GM08714 (cell line): ENCODE results near the gene OR5D18.
"Not testable (repeated sequence)": the region's sequence is repeated elsewhere in the genome, so short reads cannot be mapped to it uniquely, and the experiment has no call there.

Experiments used
- H3K4me3 ChIP-seq: fragments of 200-500 bp; sonication (Bioruptor generic); 2 replicates; pipeline ENCODE4 v1.5.1; 2014; ENCODE audit warnings: mild to moderate bottlenecking, low read length, inconsistent platforms
- ZNF274 ChIP-seq: IDR thresholded peaks from 2 replicates; pipeline ENCODE4 v1.6.1; 2012; ENCODE audit warnings: mild to moderate bottlenecking, low read depth, low read length

The OR5D18 gene

GRCh38 chr11:55819330-55819729 lies at the start of gene OR5D18:
OR5D18 (plus strand) TSS chr11:55819630; CDS start chr11:55819630, 0 bp downstream.
- no peak for TF ChIP-seq ZNF274
- no peak within 1 kb of the TSS for H3K4me3 ChIP-seq

- no peak for TF ChIP-seq ZNF274
- no peak within 1 kb of the TSS for H3K4me3 ChIP-seq
These were observed 46.3 kb upstream of the OR5D18 start, which contains the start of gene OR5D13 for GRCh38 chr11:55773138-55773537. OR5D13 (plus strand) TSS chr11:55773438; CDS start chr11:55773438, 0 bp downstream.

GRCh38 chr11:55791606-55792005 lies 27.8 kb upstream of the OR5D18 start:
- TF ChIP-seq ZNF274, result no peak

DNA sequence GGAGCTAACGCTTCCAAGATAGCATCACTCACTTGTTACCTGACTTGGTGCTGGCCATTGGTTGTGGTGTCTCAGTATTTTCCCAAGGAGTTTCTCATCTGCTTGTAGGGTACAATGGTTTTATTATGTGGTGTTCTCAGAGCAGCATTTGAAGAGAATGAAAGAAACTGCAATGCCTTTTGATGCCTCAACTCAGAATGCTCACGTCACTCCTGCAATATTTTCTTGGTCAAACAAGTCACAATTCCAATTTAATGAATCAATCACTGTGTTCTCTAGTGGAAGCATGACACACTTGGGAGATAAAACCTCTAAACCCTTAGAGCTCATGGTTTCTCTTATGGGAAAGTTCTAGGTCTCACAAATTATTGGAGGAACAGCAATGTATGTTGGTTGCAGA lies 26.1 kb upstream of the OR5D18 start:
- no peak overlapping the region for H3K4me3 ChIP-seq
- no peak for TF ChIP-seq ZNF274

More at GRCh38 chr11:55791606-55792005, 27.8 kb upstream of the OR5D18 start:
- H3K4me3 ChIP-seq, result no peak overlapping the region

GRCh38 chr11:55795256-55795655 lies 24.2 kb upstream of the OR5D18 start, which contains the start of gene OR5D14:
OR5D14 (plus strand) TSS chr11:55795556; CDS start chr11:55795556, 0 bp downstream.
- H3K4me3 ChIP-seq, result no peak within 1 kb of the TSS
- no peak for TF ChIP-seq ZNF274

- TF ChIP-seq ZNF274, result no peak
- no peak overlapping the region for H3K4me3 ChIP-seq
These were observed 13.2 kb upstream of the OR5D18 start for GRCh38 chr11:55806248-55806647.

DNA sequence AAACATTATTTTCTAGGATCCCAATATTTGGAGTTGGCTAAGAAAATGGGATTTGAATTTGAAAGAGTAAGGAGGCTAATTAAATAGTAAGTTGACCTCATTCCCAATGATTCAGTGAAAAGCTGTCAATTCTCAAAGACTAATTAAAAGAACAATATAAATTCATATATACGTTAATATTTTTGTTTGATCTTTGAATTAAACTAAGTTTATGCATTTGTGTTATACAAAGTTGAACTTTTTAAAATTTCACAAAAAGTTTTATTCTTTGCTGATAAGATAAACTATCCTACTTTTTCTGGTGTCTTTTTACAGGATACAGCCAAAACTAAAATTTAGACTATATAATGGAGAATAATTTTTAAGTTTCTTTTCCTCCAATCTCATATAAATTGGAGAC lies 8.4 kb upstream of the OR5D18 start, which contains the start of gene OR5L1:
Gene OR5L1 (plus strand): TSS at position 301 of the 400 bp plus-strand sequence. CDS start 100 bp downstream, outside the sequence.
- TF ChIP-seq ZNF274, result no peak

GRCh38 chr11:55826919-55827318 lies 7.5 kb downstream of the OR5D18 start, which contains the start of gene OR5L2:
OR5L2 (plus strand) TSS chr11:55827219; CDS start chr11:55827219, 0 bp downstream.
- no peak within 1 kb of the TSS for H3K4me3 ChIP-seq
- no peak for TF ChIP-seq ZNF274

More for the DNA sequence above, 8.4 kb upstream of the OR5D18 start, which contains the start of gene OR5L1:
- no peak within 1 kb of the TSS for H3K4me3 ChIP-seq

GRCh38 chr11:55838452-55838851 lies 19.0 kb downstream of the OR5D18 start, which contains the start of gene OR5D16:
OR5D16 (plus strand) TSS chr11:55838752; CDS start chr11:55838752, 0 bp downstream.
- no peak within 1 kb of the TSS for H3K4me3 ChIP-seq
- no peak for TF ChIP-seq ZNF274

DNA sequence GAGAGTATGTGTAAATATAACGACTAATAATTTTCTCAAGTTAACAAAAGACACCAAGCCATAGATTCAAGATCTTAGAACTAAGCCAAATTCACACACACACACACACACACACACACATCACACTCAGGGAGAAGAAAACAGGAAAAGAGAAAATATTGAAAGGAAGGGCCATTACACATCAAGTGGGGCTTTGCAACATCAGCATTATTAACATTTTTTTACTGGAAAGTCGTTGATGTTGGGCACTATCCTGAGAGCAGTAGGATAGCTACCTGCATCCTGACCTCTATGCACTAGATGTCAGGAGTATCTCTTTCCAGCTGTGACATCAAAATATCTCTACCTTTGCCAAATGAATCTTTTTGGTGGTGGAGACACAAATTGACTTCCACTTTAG lies 28.0 kb downstream of the OR5D18 start:
- no peak for TF ChIP-seq ZNF274
- no peak overlapping the region for H3K4me3 ChIP-seq

DNA sequence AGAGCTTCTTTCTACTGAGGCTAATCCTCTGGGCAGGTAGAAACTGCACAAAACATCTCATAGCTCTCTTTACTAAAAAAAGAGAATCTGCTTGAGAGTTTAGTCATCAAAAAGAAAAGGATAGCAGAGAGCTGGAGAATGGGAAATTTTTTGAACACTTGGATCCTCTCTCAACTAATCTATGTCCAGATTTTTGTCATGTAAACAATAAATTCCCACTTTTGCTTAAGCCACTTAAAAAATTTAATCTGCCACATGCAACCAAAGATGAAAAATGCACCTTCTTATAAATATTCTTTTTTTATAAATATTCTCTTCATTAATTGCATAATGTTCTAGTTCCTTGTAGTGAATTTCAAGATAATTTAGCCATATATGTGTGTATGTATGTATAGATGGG lies 29.6 kb downstream of the OR5D18 start:
- no peak overlapping the region for H3K4me3 ChIP-seq
- no peak for TF ChIP-seq ZNF274

DNA sequence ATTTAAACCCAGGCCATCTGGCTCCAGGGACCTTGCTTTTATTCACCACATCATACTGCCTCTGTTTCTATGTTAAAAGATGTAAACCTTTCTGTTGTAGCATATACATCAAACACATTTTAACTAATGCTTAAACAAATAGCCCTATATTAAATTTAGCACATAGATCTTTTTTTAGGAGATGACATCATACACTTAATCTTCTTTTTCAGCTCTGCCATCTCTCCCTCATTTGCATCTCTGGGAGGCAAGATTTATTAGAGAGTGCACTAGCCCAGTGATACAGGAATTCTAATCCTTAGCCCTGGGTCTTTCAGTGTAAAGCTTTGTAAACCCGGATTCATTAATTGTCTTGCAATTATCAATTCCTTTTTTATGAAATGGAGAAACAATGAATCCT lies 32.7 kb downstream of the OR5D18 start:
- TF ChIP-seq ZNF274, result no peak

DNA sequence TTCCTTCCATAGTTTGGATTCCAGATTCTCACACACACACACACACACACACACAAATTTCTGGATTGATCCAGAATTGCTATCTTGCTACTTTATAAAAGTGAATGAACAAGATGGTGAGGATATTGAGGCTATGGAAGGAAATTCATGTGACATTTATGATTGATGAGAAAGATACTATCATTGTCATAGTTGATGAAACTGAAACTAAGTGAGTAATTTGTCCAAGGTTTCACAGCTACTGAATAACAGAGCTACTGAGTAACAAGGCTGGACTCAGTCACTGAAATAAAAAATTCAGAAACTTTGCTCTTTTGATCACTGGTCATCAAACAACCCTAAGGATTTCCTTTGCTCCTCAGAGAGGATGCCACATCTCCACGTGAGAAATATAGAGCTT lies 35.3 kb downstream of the OR5D18 start:
- TF ChIP-seq ZNF274, result no peak
- no peak overlapping the region for H3K4me3 ChIP-seq

More for the DNA sequence above, 32.7 kb downstream of the OR5D18 start:
- H3K4me3 ChIP-seq, result no peak overlapping the region

- H3K4me3 ChIP-seq, result not testable (repeated sequence)
These were observed 47.9 kb downstream of the OR5D18 start for GRCh38 chr11:55867354-55867753.
